ENCODE results near the gene RGMA.
"Not testable (repeated sequence)": the region's sequence is repeated elsewhere in the genome, so short reads cannot be mapped to it uniquely, and the experiment has no call there.

RGMA gene

GRCh38 chr15:93063796-93064690 is 25.0 kb downstream of the RGMA start:
- no peak overlapping the region for H3K4me2 ChIP-seq (ENCODE audit: low read length)
- peak; percentile 91 to 95 for DNase-seq
- H3K36me3 ChIP-seq (ENCODE audit: control insufficient read depth in 1 of 2, insufficient read depth in 2 of 2, low read length in 2 of 2), result no peaks in the 10 kb centered on the region
- no peak overlapping the region for H4K91ac ChIP-seq (ENCODE audit: low read depth, low read length)
- no peaks in the 10 kb centered on the region for H3K79me1 ChIP-seq (ENCODE audit: low read length)
- H3K9ac ChIP-seq (ENCODE audit: low read length), result no peak overlapping the region
- no peak overlapping the region for H3K14ac ChIP-seq (ENCODE audit: low read length)
- H3K4me3 ChIP-seq (ENCODE audit: low read depth, low read length), result no peak overlapping the region
- no peak overlapping the region for H2BK5ac ChIP-seq (ENCODE audit: low read depth, low read length, poor library complexity)
- H3K23ac ChIP-seq (ENCODE audit: low read length), result peak overlapping the region; percentile 34
- H3K18ac ChIP-seq (ENCODE audit: low read length), result no peak overlapping the region
- no peak overlapping the region for H2AFZ ChIP-seq (ENCODE audit: insufficient read depth, low read length, poor library complexity)
- no peaks in the 10 kb centered on the region for H3K79me2 ChIP-seq (ENCODE audit: control insufficient read depth, insufficient read depth, low read length, poor library complexity)
- H2BK12ac ChIP-seq (ENCODE audit: low read length), result no peak overlapping the region
- no peak overlapping the region for H4K12ac ChIP-seq (ENCODE audit: low read depth, low read length)
- H3K4ac ChIP-seq (ENCODE audit: low read depth, low read length), result no peak overlapping the region
- peaks cover 2 to 6% of the 10 kb centered on the region in 2 experiments for H3K4me1 ChIP-seq (ENCODE audit: control insufficient read depth in 1 of 2, insufficient read depth in 2 of 2, low read length in 2 of 2)
- H3K27ac ChIP-seq (ENCODE audit: low read depth, low read length), result no peak overlapping the region
- WGBS (ENCODE audit: extremely low coverage, insufficient coverage, insufficient read length), result no CpG with 5 or more reads among the region's 23 CpGs
- H3K27me3 ChIP-seq (ENCODE audit: insufficient read depth, low read length), result no peaks in the 10 kb centered on the region
- H3K9me3 ChIP-seq (ENCODE audit: insufficient read depth, low read depth, low read length), result no peaks in the 10 kb centered on the region
- H4K8ac ChIP-seq (ENCODE audit: low read depth, low read length), result no peak overlapping the region
- H2AK5ac ChIP-seq (ENCODE audit: low read length), result no peak overlapping the region
- no peak overlapping the region for H2BK120ac ChIP-seq (ENCODE audit: insufficient read depth, low read length, poor library complexity)

GRCh38 chr15:93063262-93063671 is 25.7 kb downstream of the RGMA start:
- Histone ChIP-seq H3K27ac (ENCODE audit: low read depth, low read length) (no peak overlapping the region), H3K9ac (ENCODE audit: low read length) (no peak overlapping the region), H3K4ac (ENCODE audit: low read depth, low read length) (no peak overlapping the region), H2BK12ac (ENCODE audit: low read length) (no peak overlapping the region), H2BK120ac (ENCODE audit: insufficient read depth, low read length, poor library complexity) (no peak overlapping the region), H3K36me3 (ENCODE audit: control insufficient read depth in 1 of 2, insufficient read depth in 2 of 2, low read length in 2 of 2) (no peaks in the 10 kb centered on the region), H3K9me3 (ENCODE audit: insufficient read depth, low read depth, low read length) (no peaks in the 10 kb centered on the region), H3K79me1 (ENCODE audit: low read length) (no peaks in the 10 kb centered on the region), H3K79me2 (ENCODE audit: control insufficient read depth, insufficient read depth, low read length, poor library complexity) (no peaks in the 10 kb centered on the region), H3K4me2 (ENCODE audit: low read length) (no peak overlapping the region), H4K91ac (ENCODE audit: low read depth, low read length) (no peak overlapping the region), H4K12ac (ENCODE audit: low read depth, low read length) (no peak overlapping the region), H3K27me3 (ENCODE audit: insufficient read depth, low read length) (no peaks in the 10 kb centered on the region), H3K4me1 (ENCODE audit: control insufficient read depth in 1 of 2, insufficient read depth in 2 of 2, low read length in 2 of 2) (peaks cover 2 to 6% of the 10 kb centered on the region in 2 experiments), H2AFZ (ENCODE audit: insufficient read depth, low read length, poor library complexity) (no peak overlapping the region), H3K14ac (ENCODE audit: low read length) (no peak overlapping the region), H3K23ac (ENCODE audit: low read length) (no peak overlapping the region), H3K18ac (ENCODE audit: low read length) (no peak overlapping the region), H2AK5ac (ENCODE audit: low read length) (no peak overlapping the region), H4K8ac (ENCODE audit: low read depth, low read length) (no peak overlapping the region), H3K4me3 (ENCODE audit: low read depth, low read length) (no peak overlapping the region), H2BK5ac (ENCODE audit: low read depth, low read length, poor library complexity) (no peak overlapping the region)
- DNase-seq, result peak; percentile 94 to 98
- no CpG with 5 or more reads among the region's 8 CpGs for WGBS (ENCODE audit: extremely low coverage, insufficient coverage, insufficient read length)

GRCh38 chr15:93062628-93063261 is 26.3 kb downstream of the RGMA start:
- H3K4ac ChIP-seq (ENCODE audit: low read depth, low read length); H4K8ac ChIP-seq (ENCODE audit: low read depth, low read length); H3K79me2 ChIP-seq (ENCODE audit: control insufficient read depth, insufficient read depth, low read length, poor library complexity); H2BK120ac ChIP-seq (ENCODE audit: insufficient read depth, low read length, poor library complexity); H2BK12ac ChIP-seq (ENCODE audit: low read length); DNase-seq; H3K27me3 ChIP-seq (ENCODE audit: insufficient read depth, low read length); H3K4me3 ChIP-seq (ENCODE audit: low read depth, low read length); H3K14ac ChIP-seq (ENCODE audit: low read length); H3K23ac ChIP-seq (ENCODE audit: low read length); H4K91ac ChIP-seq (ENCODE audit: low read depth, low read length); H2BK5ac ChIP-seq (ENCODE audit: low read depth, low read length, poor library complexity); H3K9ac ChIP-seq (ENCODE audit: low read length); H3K4me2 ChIP-seq (ENCODE audit: low read length); H2AFZ ChIP-seq (ENCODE audit: insufficient read depth, low read length, poor library complexity); H4K12ac ChIP-seq (ENCODE audit: low read depth, low read length); H3K4me1 ChIP-seq (ENCODE audit: control insufficient read depth in 1 of 2, insufficient read depth in 2 of 2, low read length in 2 of 2); H2AK5ac ChIP-seq (ENCODE audit: low read length); H3K18ac ChIP-seq (ENCODE audit: low read length); H3K9me3 ChIP-seq (ENCODE audit: insufficient read depth, low read depth, low read length); H3K79me1 ChIP-seq (ENCODE audit: low read length); H3K36me3 ChIP-seq (ENCODE audit: control insufficient read depth in 1 of 2, insufficient read depth in 2 of 2, low read length in 2 of 2); H3K27ac ChIP-seq (ENCODE audit: low read depth, low read length): not testable (repeated sequence)
- WGBS (ENCODE audit: extremely low coverage, insufficient coverage, insufficient read length), result no CpG with 5 or more reads among the region's 13 CpGs

GRCh38 chr15:93060336-93061248 is 28.4 kb downstream of the RGMA start:
- H3K4me1 ChIP-seq (ENCODE audit: control insufficient read depth in 1 of 2, insufficient read depth in 2 of 2, low read length in 2 of 2), result peaks cover 2 to 6% of the 10 kb centered on the region in 2 experiments
- no peak overlapping the region for H3K4ac ChIP-seq (ENCODE audit: low read depth, low read length)
- no peak overlapping the region for H4K91ac ChIP-seq (ENCODE audit: low read depth, low read length)
- no peaks in the 10 kb centered on the region for H3K79me1 ChIP-seq (ENCODE audit: low read length)
- H3K9me3 ChIP-seq (ENCODE audit: insufficient read depth, low read depth, low read length), result no peaks in the 10 kb centered on the region
- no peaks in the 10 kb centered on the region for H3K27me3 ChIP-seq (ENCODE audit: insufficient read depth, low read length)
- H3K36me3 ChIP-seq (ENCODE audit: control insufficient read depth in 1 of 2, insufficient read depth in 2 of 2, low read length in 2 of 2), result no peaks in the 10 kb centered on the region
- H3K79me2 ChIP-seq (ENCODE audit: control insufficient read depth, insufficient read depth, low read length, poor library complexity), result no peaks in the 10 kb centered on the region
- DNase-seq, result no peak
- no peak overlapping the region for H3K9ac ChIP-seq (ENCODE audit: low read length)
- H3K14ac ChIP-seq (ENCODE audit: low read length), result no peak overlapping the region
- H2BK5ac ChIP-seq (ENCODE audit: low read depth, low read length, poor library complexity), result no peak overlapping the region
- H3K4me2 ChIP-seq (ENCODE audit: low read length), result no peak overlapping the region
- no peak overlapping the region for H2BK120ac ChIP-seq (ENCODE audit: insufficient read depth, low read length, poor library complexity)
- H3K18ac ChIP-seq (ENCODE audit: low read length), result no peak overlapping the region
- H2AFZ ChIP-seq (ENCODE audit: insufficient read depth, low read length, poor library complexity), result no peak overlapping the region
- H3K23ac ChIP-seq (ENCODE audit: low read length), result no peak overlapping the region
- no peak overlapping the region for H3K27ac ChIP-seq (ENCODE audit: low read depth, low read length)
- no peak overlapping the region for H2BK12ac ChIP-seq (ENCODE audit: low read length)
- no peak overlapping the region for H3K4me3 ChIP-seq (ENCODE audit: low read depth, low read length)
- WGBS (ENCODE audit: extremely low coverage, insufficient coverage, insufficient read length), result no CpG with 5 or more reads among the region's 19 CpGs
- H4K12ac ChIP-seq (ENCODE audit: low read depth, low read length), result no peak overlapping the region
- no peak overlapping the region for H2AK5ac ChIP-seq (ENCODE audit: low read length)
- H4K8ac ChIP-seq (ENCODE audit: low read depth, low read length), result no peak overlapping the region
